ENCODE results near the gene SYT4. TPM values are rescaled to one million over a fixed set of nuclear protein-coding genes. Genes with fewer than 3 reads are reported as not detected.

The SYT4 gene
- total and polyA plus RNA-seq, 2 of the 13 experiments (the other 11 are each of a cell fraction or from before 2014, with no cell fraction given) = not detected

- TF ChIP-seq PRDM15 (CRISPR knock-in tag; IDR thresholded peaks at IDR 0.05) (no peak), MIER2 (CRISPR knock-in tag; IDR thresholded peaks at IDR 0.05) (no peak)
Measured at GRCh38 chr18:43275546-43275945, 1.7 kb downstream of the SYT4 start (continued).

GRCh38 chr18:43274526-43274925 lies 2.8 kb downstream of the SYT4 start:
- in situ Hi-C loops (cut with HindIII; ENCODE audit: extremely low pct_ligation_motif_present, low pct_unique_long_range_greater_than_20kb) (loop anchor here (10.0 to 25.0 kb wide), 3 partner anchors 987 to 1220 kb away; no protein-coding TSS in a partner anchor), intact Hi-C loops (cut with micrococcal nuclease; ENCODE audit: unreplicated experiment) (loop anchor here (5.0 to 10.0 kb wide), 2 partner anchors 240 to 977 kb away; no protein-coding TSS in a partner anchor)
- ATAC-seq = no peak
- WGBS (ENCODE audit: low lambda C conversion rate) = 0% methylated on average over 1 of the region's 1 CpG
- Histone ChIP-seq H3K4me3 (replicated peaks in 1 of 3; ENCODE audit: insufficient read depth in 1 of 3, low read depth in 2 of 3, low read length in 3 of 3) (no peak overlapping the region), H3K4me1 (ENCODE audit: insufficient read depth, low read length) (no peaks in the 10 kb centered on the region), H3K9ac (ENCODE audit: insufficient read depth, low read depth, low read length) (no peak overlapping the region), H3K9me3 (ENCODE audit: low read length) (no peaks in the 10 kb centered on the region), H4K20me1 (ENCODE audit: insufficient read depth, low read length) (no peaks in the 10 kb centered on the region), H3K27me3 (ENCODE audit: control insufficient read depth in 1 of 2, insufficient read depth in 2 of 2, low read length in 2 of 2) (no peaks in the 10 kb centered on the region), H3K4me2 (ENCODE audit: low read depth, low read length) (no peak overlapping the region), H3K27ac (ENCODE audit: extremely low read length, insufficient read depth, low read length) (no peak overlapping the region), H3K36me3 (replicated peaks in 1 of 2; ENCODE audit: control insufficient read depth in 1 of 2, insufficient read depth in 2 of 2, low read length in 2 of 2) (no peaks in the 10 kb centered on the region), H2AFZ (ENCODE audit: low read length) (no peak overlapping the region), H3K79me2 (ENCODE audit: insufficient read depth, low read length) (no peaks in the 10 kb centered on the region)
- CTCF ChIA-PET (ENCODE audit: low intra/inter-chr PET ratio, low total read pairs) = no interaction called here
- BruUV-seq (replicated peaks) = no TSS peak
- POLR2A ChIA-PET = no interaction called here
- no peak for FAIRE-seq
- DNase-seq (ENCODE audit: low spot score) = no peak
- TF ChIP-seq ZNF292 (CRISPR knock-in tag; IDR thresholded peaks at IDR 0.05; ENCODE audit: borderline replicate concordance, low read depth) (no peak), BRCA1 (CRISPR knock-in tag; IDR thresholded peaks at IDR 0.05) (no peak), HOMEZ (CRISPR knock-in tag; IDR thresholded peaks at IDR 0.05; ENCODE audit: low read depth) (no peak), ZNF800 (CRISPR knock-in tag; IDR thresholded peaks at IDR 0.05) (no peak), PHF20 (CRISPR knock-in tag; IDR thresholded peaks at IDR 0.05) (no peak), PAF1 (CRISPR knock-in tag; IDR thresholded peaks at IDR 0.05) (no peak), BORCS8-MEF2B (CRISPR knock-in tag; IDR thresholded peaks at IDR 0.05) (no peak), ZBTB26 (CRISPR knock-in tag; IDR thresholded peaks at IDR 0.05; ENCODE audit: borderline replicate concordance) (no peak), ZNF512B (CRISPR knock-in tag; IDR thresholded peaks at IDR 0.05; ENCODE audit: borderline replicate concordance) (no peak), FOXM1 (CRISPR knock-in tag; IDR thresholded peaks at IDR 0.05) (no peak)

Measured in HepG2 (cell line).